Measurements from ENCODE around the gene BRICD5. TPM values are rescaled to one million over a fixed set of nuclear protein-coding genes. Genes with fewer than 3 reads are reported as not detected.

The BRICD5 gene
- total and polyA plus RNA-seq, 8 donors = 2.6 to 78.8 (median 9.7) TPM

- H3K4me3 ChIP-seq = no peak overlapping the region
- TF ChIP-seq CTCF (IDR thresholded peaks at IDR 0.05) = no peak
- TF ChIP-seq POLR2AphosphoS5 (IDR thresholded peaks at IDR 0.05) = no peak
- TF ChIP-seq POLR2A (IDR thresholded peaks at IDR 0.05) = no peak
- no peak for TF ChIP-seq EP300 (IDR thresholded peaks at IDR 0.05)
- WGBS, 5 donors = 91 to 97% (median 95%) methylated on average over 11 to 12 of the region's 12 CpGs
- H3K27me3 ChIP-seq = no peaks in the 10 kb centered on the region
- H3K4me1 ChIP-seq = peaks cover 16 to 33% (median 32%) of the 10 kb centered on the region in 4 donors
- H3K36me3 ChIP-seq = peaks cover 31 to 62% (median 56%) of the 10 kb centered on the region in 4 donors
- H3K27ac ChIP-seq = no peak overlapping the region
- DNase-seq = no peak
- intact Hi-C loops (cut with DNase I; ENCODE audit: low total_unique reads) = no loop called here
- H3K9me3 ChIP-seq = no peaks in the 10 kb centered on the region
Observed at GRCh38 chr16:2165861-2166260, 44.8 kb downstream of the BRICD5 start.

- intact Hi-C loops (cut with DNase I; ENCODE audit: low total_unique reads) = no loop called here
- peaks cover 42 to 58% (median 57%) of the 10 kb centered on the region in 4 donors for H3K4me1 ChIP-seq
- no peak for TF ChIP-seq EP300 (IDR thresholded peaks at IDR 0.05)
- TF ChIP-seq POLR2AphosphoS5 (IDR thresholded peaks at IDR 0.05) = peak in 2 of 3 donors; percentile 46 to 55
- peak; percentile 77 to 90 for DNase-seq
- no peaks in the 10 kb centered on the region for H3K27me3 ChIP-seq
- WGBS, 5 donors = 41 to 78% (median 53%) methylated on average over 14 to 26 of the region's 26 CpGs
- H3K4me3 ChIP-seq = peak overlapping the region in 1 of 4 donors; percentile 13
- H3K27ac ChIP-seq = peak overlapping the region; percentile 54 to 96 (median 77)
- H3K36me3 ChIP-seq = peaks cover 24 to 37% (median 31%) of the 10 kb centered on the region in 4 donors
- H3K9me3 ChIP-seq = no peaks in the 10 kb centered on the region
Observed at GRCh38 chr16:2163211-2163881, 47.3 kb downstream of the BRICD5 start.

- H3K27ac ChIP-seq = peak overlapping the region; percentile 54 to 96 (median 77)
- no peaks in the 10 kb centered on the region for H3K9me3 ChIP-seq
- 53 to 79% (median 58%) methylated on average over 4 to 13 of the region's 13 CpGs for WGBS, 5 donors
- H3K36me3 ChIP-seq = peaks cover 19 to 30% (median 24%) of the 10 kb centered on the region in 4 donors
- H3K27me3 ChIP-seq = no peaks in the 10 kb centered on the region
- intact Hi-C loops (cut with DNase I; ENCODE audit: low total_unique reads) = no loop called here
- peak in 1 of 2 donors; percentile 50 for DNase-seq
- TF ChIP-seq POLR2AphosphoS5 (IDR thresholded peaks at IDR 0.05) (no peak), CTCF (IDR thresholded peaks at IDR 0.05) (no peak), POLR2A (IDR thresholded peaks at IDR 0.05) (no peak), EP300 (IDR thresholded peaks at IDR 0.05) (no peak)
- H3K4me3 ChIP-seq = peak overlapping the region in 1 of 4 donors; percentile 13
- H3K4me1 ChIP-seq = peaks cover 48 to 65% (median 63%) of the 10 kb centered on the region in 4 donors
Observed at GRCh38 chr16:2162676-2163118, 48.0 kb downstream of the BRICD5 start.

GRCh38 chr16:2161911-2162310 lies 48.8 kb downstream of the BRICD5 start:
- DNase-seq = no peak
- TF ChIP-seq POLR2AphosphoS5 (IDR thresholded peaks at IDR 0.05) (no peak), POLR2A (IDR thresholded peaks at IDR 0.05) (no peak), EP300 (IDR thresholded peaks at IDR 0.05) (no peak), CTCF (IDR thresholded peaks at IDR 0.05) (no peak)
- peaks cover 11 to 22% (median 16%) of the 10 kb centered on the region in 4 donors for H3K36me3 ChIP-seq
- 84 to 95% (median 92%) methylated on average over 10 of the region's 10 CpGs; no CpG with 5 or more reads in 1 of the 5 donors for WGBS, 5 donors
- H3K9me3 ChIP-seq = no peaks in the 10 kb centered on the region
- intact Hi-C loops (cut with DNase I; ENCODE audit: low total_unique reads) = no loop called here
- H3K4me3 ChIP-seq = no peak overlapping the region
- peaks cover 56 to 73% (median 71%) of the 10 kb centered on the region in 4 donors for H3K4me1 ChIP-seq
- peak overlapping the region in 4 of 5 donors; percentile 88 to 97 (median 92) for H3K27ac ChIP-seq
- H3K27me3 ChIP-seq = no peaks in the 10 kb centered on the region
